SK-N-SH (cell line): ENCODE results near the gene SYNM. TPM values are rescaled to one million over a fixed set of nuclear protein-coding genes. Genes with fewer than 3 reads are reported as not detected.

Experiments
- CTCF ChIA-PET: fragments of 300-600, 350-600 bp; formaldehyde crosslinking; extraction: SDS; loops from one replicate; lab custom pipeline; 2021; lab: Yijun Ruan, JAX
- POLR2A ChIA-PET: fragments of 350-600 bp; sonication (Branson Sonifier 250); formaldehyde crosslinking; extraction: SDS; loops from one replicate; lab custom pipeline; 2020; ENCODE audit warnings: antibody characterized with exemption, inconsistent platforms; lab: Yijun Ruan, JAX
- DNase-seq: peaks from one replicate; pipeline ENCODE4 v3.0.0; 2012
- H2AFZ ChIP-seq: fragments of 200-600 bp; sonication (generic); 2 replicates; pipeline ENCODE4 v1.8.1; 2016; ENCODE audit warnings: antibody characterized with exemption, mild to moderate bottlenecking, low read depth
- H3F3A ChIP-seq: fragments of 200-600 bp; sonication (generic); replicated peaks from 2 replicates; pipeline ENCODE3; 2016; ENCODE audit warnings: antibody characterized with exemption, mild to moderate bottlenecking; ENCODE audit not compliant: insufficient read depth
- H3K27ac ChIP-seq, 2 experiments: fragments of 200-500 bp in 1 of 2; fragments of 200-600 bp in 1 of 2; sonication (Bioruptor generic) in 1 of 2; sonication (generic), shearing (Covaris generic) in 1 of 2; 2 replicates each; pipeline versions ENCODE4 v1.5.1 to v1.6.1; 2014 to 2016; ENCODE audit warnings: low read depth in 2 of 2, inconsistent platforms in 1 of 2, low read length in 1 of 2, mild to moderate bottlenecking in 1 of 2, mixed read lengths in 1 of 2
- H3K27me3 ChIP-seq: fragments of 200-600 bp; sonication (generic), shearing (Covaris generic); 2 replicates; pipeline ENCODE4 v1.6.1; 2016; ENCODE audit warnings: mixed run types; ENCODE audit not compliant: insufficient read depth
- H3K36me3 ChIP-seq, 2 experiments: fragments of 200-500 bp in 1 of 2; fragments of 200-600 bp in 1 of 2; sonication (Bioruptor generic) in 1 of 2; sonication (generic) in 1 of 2; replicated peaks in 1 of 2; 2 replicates each; pipeline versions ENCODE3 to v1.5.1; 2014 to 2016; ENCODE audit warnings: low read length in 1 of 2, mild to moderate bottlenecking in 1 of 2; ENCODE audit not compliant: insufficient read depth in 2 of 2, control insufficient read depth in 1 of 2
- H3K4me1 ChIP-seq, 2 experiments: fragments of 200-500 bp in 1 of 2; fragments of 200-600 bp in 1 of 2; sonication (Bioruptor generic) in 1 of 2; sonication (generic), shearing (Covaris generic) in 1 of 2; 2 replicates each; pipeline versions ENCODE4 v1.5.1 to v1.6.1; 2014 to 2016; ENCODE audit warnings: low read depth in 1 of 2, low read length in 1 of 2, mixed run types in 1 of 2; ENCODE audit not compliant: insufficient read depth in 2 of 2, control insufficient read depth in 1 of 2
- H3K4me2 ChIP-seq: fragments of 200-600 bp; sonication (generic), shearing (Covaris generic); 2 replicates; pipeline ENCODE4 v1.6.1; 2017; ENCODE audit warnings: mixed run types
- H3K4me3 ChIP-seq, 2 experiments: fragments of 200-500 bp in 1 of 2; fragments of 200-600 bp in 1 of 2; sonication (Bioruptor generic) in 1 of 2; sonication (generic), shearing (Covaris generic) in 1 of 2; 2 replicates each; pipeline versions ENCODE4 v1.5.1 to v1.8.1; 2014 to 2016; ENCODE audit warnings: low read depth in 2 of 2, inconsistent platforms in 1 of 2, low read length in 1 of 2, mild to moderate bottlenecking in 1 of 2, mixed read lengths in 1 of 2, moderate library complexity in 1 of 2
- H3K79me2 ChIP-seq: fragments of 200-600 bp; sonication (generic); 2 replicates; pipeline ENCODE4 v1.8.1; 2017; ENCODE audit warnings: mild to moderate bottlenecking; ENCODE audit not compliant: insufficient read depth
- H3K9ac ChIP-seq: fragments of 200-600 bp; sonication (generic); 2 replicates; pipeline ENCODE4 v1.6.1; 2017; ENCODE audit warnings: mixed run types
- H3K9me2 ChIP-seq: fragments of 200-600 bp; sonication (generic); 2 replicates; pipeline ENCODE4 v1.6.1; 2017; ENCODE audit warnings: mixed run types
- H3K9me3 ChIP-seq: fragments of 200-600 bp; sonication (generic); 2 replicates; pipeline ENCODE4 v1.6.1; 2017; ENCODE audit warnings: mixed run types, mild to moderate bottlenecking, moderate library complexity
- H4K20me1 ChIP-seq: fragments of 200-600 bp; sonication (generic); 2 replicates; pipeline ENCODE4 v1.6.1; 2017; ENCODE audit warnings: mild to moderate bottlenecking, mixed run types; ENCODE audit not compliant: insufficient read depth
- ELF1 ChIP-seq: IDR thresholded peaks from 2 replicates; pipeline ENCODE4 v1.4.0; 2012
- EZH2phosphoT487 ChIP-seq: fragments of 200-600 bp; sonication (generic); IDR thresholded peaks from 2 replicates; pipeline ENCODE4 v1.6.1; 2017; ENCODE audit warnings: low read depth, mixed run types, mild to moderate bottlenecking, antibody characterized with exemption, moderate library complexity, borderline replicate concordance
- GABPA ChIP-seq: IDR thresholded peaks from 2 replicates; pipeline ENCODE4 v1.4.0; 2012; ENCODE audit warnings: low read depth, mild to moderate bottlenecking
- GATA2 ChIP-seq: sonication (generic); formaldehyde crosslinking; IDR thresholded peaks from 2 replicates; pipeline ENCODE4 v1.5.0; 2020; ENCODE audit warnings: mild to moderate bottlenecking, missing genetic modification reagents
- JUND ChIP-seq: IDR thresholded peaks from 2 replicates; pipeline ENCODE4 v1.4.0; 2012
- MEF2A ChIP-seq: IDR thresholded peaks from 2 replicates; pipeline ENCODE4 v1.4.0; 2012; ENCODE audit warnings: low read depth, borderline replicate concordance
- MXI1 ChIP-seq: IDR thresholded peaks from 2 replicates; pipeline ENCODE4 v1.6.1; 2012; ENCODE audit warnings: mild to moderate bottlenecking, low read depth, low read length, improper control_type of control experiment
- NRF1 ChIP-seq: IDR thresholded peaks from 2 replicates; pipeline ENCODE4 v1.6.1; 2012; ENCODE audit warnings: low read depth, mild to moderate bottlenecking, low read length
- POLR2AphosphoS5 ChIP-seq: IDR thresholded peaks from 2 replicates; pipeline ENCODE4 v1.6.1; 2012; ENCODE audit warnings: low read depth, low read length
- RCOR1 ChIP-seq: fragments of 150-350 bp; IDR thresholded peaks from 2 replicates; pipeline ENCODE4 v1.6.1; 2017; ENCODE audit warnings: antibody characterized with exemption, low read length
- RFX5 ChIP-seq: IDR thresholded peaks from 2 replicates; pipeline ENCODE4 v1.6.1; 2012; ENCODE audit warnings: mild to moderate bottlenecking, improper control_type of control experiment, low read length
- RXRA ChIP-seq: IDR thresholded peaks from 2 replicates; pipeline ENCODE4 v1.4.0; 2012; ENCODE audit warnings: low read depth, mild to moderate bottlenecking, borderline replicate concordance
- SMC3 ChIP-seq: IDR thresholded peaks from 2 replicates; pipeline ENCODE4 v1.6.1; 2012; ENCODE audit warnings: low read depth, low read length, improper control_type of control experiment
- YY1 ChIP-seq: IDR thresholded peaks from 2 replicates; pipeline ENCODE4 v1.4.0; 2012; ENCODE audit warnings: low read depth, mild to moderate bottlenecking
- WGBS: methylation state at CpG from one replicate; pipeline ENCODE4 v1.1.6; 2017; ENCODE audit warnings: low lambda C conversion rate; 5-methylcytosine and 5-hydroxymethylcytosine counted together
- polyA plus RNA-seq, 3 experiments: library from polyadenylated mRNA; depleted of rRNA; stranded (reverse); fragments of >200 nt; gene quantifications; 2 replicates each; pipeline ENCODE4 v1.2.3, GENCODE V29; 2012
- TF ChIP-seq, protein P1 (sequence below): IDR thresholded peaks from 2 replicates; pipeline ENCODE4 v1.4.0; 2012; ENCODE audit warnings: low read depth, borderline replicate concordance
- TF ChIP-seq, protein P2 (sequence below): fragments of 150-350 bp; IDR thresholded peaks from 2 replicates; pipeline ENCODE4 v1.6.1; 2016; ENCODE audit warnings: mild to moderate bottlenecking, low read depth, low read length
- TF ChIP-seq, protein P3 (sequence below): fragments of 200-600 bp; sonication (generic); IDR thresholded peaks from 2 replicates; pipeline ENCODE4 v1.6.1; 2017; ENCODE audit warnings: antibody characterized with exemption, mild to moderate bottlenecking, moderate library complexity
- TF ChIP-seq, protein P4 (sequence below): IDR thresholded peaks from 2 replicates; pipeline ENCODE4; 2012
- TF ChIP-seq, protein P5 (sequence below): IDR thresholded peaks from 2 replicates; pipeline ENCODE4 v1.6.1; 2012; ENCODE audit warnings: mild to moderate bottlenecking, low read depth, low read length, moderate library complexity

SYNM gene
- polyA plus RNA-seq, 1 of the 3 experiments (the other 2 are of a cell fraction): 5.0 TPM

DNA sequence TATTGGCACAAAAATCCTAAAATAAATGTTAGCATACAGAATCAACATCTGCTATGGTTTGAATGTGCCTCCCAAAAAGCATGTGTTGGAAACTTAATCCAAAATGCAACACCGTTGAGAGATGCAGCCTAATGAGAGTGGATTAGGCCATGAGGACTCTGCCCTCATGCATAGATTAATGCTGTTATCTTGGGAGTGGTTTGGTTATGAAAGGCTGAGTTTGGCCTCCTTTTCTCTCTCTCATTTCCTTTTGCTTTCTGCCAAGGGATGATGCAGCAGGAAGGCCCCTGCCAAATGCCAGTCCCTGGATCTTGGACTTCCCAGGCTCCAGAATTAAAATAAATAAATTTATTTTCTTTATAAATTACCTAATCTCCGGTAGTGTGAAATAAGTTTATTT, 49.4 kb downstream of the SYNM start (continued):
- no peak for TF ChIP-seq GABPA
- TF ChIP-seq MXI1: no peak
- TF ChIP-seq, all 33 proteins: peak for 0

DNA sequence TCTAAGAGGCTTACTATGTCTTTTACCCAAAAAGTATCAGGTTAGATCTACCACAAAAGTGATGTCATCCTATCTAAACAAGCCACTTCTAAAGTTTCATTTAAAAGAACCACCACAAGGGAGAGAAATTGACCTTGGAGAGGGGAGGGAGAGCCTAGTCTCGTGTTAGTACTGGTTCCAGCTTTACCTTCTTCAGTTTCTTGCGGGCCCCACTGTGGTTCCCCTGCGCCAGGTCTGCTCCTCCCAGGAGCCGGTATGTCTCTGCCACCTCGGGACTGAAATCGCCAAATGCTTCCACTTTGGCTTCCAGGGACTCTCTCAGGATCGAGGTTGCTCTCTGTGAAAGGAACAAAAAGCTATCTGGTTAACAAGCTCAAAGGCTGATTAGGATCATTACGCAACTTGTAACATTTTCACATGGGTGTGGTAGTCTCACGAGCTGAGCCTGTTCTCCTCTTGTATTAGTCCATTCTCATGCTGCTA, 51.1 kb downstream of the SYNM start:
- WGBS: 83% methylated on average over 9 of the region's 9 CpGs

More for the DNA sequence above, 51.1 kb downstream of the SYNM start:
- no peaks in the 10 kb centered on the region for H3K79me2 ChIP-seq
- no peak overlapping the region for H2AFZ ChIP-seq
- no peak for DNase-seq
- H3K9me2 ChIP-seq: no peaks in the 10 kb centered on the region
- ChIA-PET POLR2A (no interaction called here), CTCF (no interaction called here)
- no peaks in the 10 kb centered on the region for H3K27me3 ChIP-seq
- TF ChIP-seq RXRA (no peak), MEF2A (no peak), RCOR1 (no peak), SMC3 (no peak), EZH2phosphoT487 (no peak), NRF1 (no peak), JUND (no peak; the same call in 1 of the 2 replicates), YY1 (no peak), GABPA (no peak), POLR2AphosphoS5 (no peak), ELF1 (no peak), MXI1 (no peak), GATA2 (CRISPR knock-in tag) (no peak), RFX5 (no peak)
- TF ChIP-seq, protein P1, sequence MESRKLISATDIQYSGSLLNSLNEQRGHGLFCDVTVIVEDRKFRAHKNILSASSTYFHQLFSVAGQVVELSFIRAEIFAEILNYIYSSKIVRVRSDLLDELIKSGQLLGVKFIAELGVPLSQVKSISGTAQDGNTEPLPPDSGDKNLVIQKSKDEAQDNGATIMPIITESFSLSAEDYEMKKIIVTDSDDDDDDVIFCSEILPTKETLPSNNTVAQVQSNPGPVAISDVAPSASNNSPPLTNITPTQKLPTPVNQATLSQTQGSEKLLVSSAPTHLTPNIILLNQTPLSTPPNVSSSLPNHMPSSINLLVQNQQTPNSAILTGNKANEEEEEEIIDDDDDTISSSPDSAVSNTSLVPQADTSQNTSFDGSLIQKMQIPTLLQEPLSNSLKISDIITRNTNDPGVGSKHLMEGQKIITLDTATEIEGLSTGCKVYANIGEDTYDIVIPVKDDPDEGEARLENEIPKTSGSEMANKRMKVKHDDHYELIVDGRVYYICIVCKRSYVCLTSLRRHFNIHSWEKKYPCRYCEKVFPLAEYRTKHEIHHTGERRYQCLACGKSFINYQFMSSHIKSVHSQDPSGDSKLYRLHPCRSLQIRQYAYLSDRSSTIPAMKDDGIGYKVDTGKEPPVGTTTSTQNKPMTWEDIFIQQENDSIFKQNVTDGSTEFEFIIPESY: no peak
- TF ChIP-seq, protein P2, sequence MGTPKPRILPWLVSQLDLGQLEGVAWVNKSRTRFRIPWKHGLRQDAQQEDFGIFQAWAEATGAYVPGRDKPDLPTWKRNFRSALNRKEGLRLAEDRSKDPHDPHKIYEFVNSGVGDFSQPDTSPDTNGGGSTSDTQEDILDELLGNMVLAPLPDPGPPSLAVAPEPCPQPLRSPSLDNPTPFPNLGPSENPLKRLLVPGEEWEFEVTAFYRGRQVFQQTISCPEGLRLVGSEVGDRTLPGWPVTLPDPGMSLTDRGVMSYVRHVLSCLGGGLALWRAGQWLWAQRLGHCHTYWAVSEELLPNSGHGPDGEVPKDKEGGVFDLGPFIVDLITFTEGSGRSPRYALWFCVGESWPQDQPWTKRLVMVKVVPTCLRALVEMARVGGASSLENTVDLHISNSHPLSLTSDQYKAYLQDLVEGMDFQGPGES: no peak
- TF ChIP-seq, protein P3, sequence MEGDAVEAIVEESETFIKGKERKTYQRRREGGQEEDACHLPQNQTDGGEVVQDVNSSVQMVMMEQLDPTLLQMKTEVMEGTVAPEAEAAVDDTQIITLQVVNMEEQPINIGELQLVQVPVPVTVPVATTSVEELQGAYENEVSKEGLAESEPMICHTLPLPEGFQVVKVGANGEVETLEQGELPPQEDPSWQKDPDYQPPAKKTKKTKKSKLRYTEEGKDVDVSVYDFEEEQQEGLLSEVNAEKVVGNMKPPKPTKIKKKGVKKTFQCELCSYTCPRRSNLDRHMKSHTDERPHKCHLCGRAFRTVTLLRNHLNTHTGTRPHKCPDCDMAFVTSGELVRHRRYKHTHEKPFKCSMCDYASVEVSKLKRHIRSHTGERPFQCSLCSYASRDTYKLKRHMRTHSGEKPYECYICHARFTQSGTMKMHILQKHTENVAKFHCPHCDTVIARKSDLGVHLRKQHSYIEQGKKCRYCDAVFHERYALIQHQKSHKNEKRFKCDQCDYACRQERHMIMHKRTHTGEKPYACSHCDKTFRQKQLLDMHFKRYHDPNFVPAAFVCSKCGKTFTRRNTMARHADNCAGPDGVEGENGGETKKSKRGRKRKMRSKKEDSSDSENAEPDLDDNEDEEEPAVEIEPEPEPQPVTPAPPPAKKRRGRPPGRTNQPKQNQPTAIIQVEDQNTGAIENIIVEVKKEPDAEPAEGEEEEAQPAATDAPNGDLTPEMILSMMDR: no peak
- TF ChIP-seq, protein P4, sequence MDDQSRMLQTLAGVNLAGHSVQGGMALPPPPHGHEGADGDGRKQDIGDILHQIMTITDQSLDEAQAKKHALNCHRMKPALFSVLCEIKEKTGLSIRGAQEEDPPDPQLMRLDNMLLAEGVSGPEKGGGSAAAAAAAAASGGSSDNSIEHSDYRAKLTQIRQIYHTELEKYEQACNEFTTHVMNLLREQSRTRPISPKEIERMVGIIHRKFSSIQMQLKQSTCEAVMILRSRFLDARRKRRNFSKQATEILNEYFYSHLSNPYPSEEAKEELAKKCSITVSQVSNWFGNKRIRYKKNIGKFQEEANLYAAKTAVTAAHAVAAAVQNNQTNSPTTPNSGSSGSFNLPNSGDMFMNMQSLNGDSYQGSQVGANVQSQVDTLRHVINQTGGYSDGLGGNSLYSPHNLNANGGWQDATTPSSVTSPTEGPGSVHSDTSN: no peak
- TF ChIP-seq, protein P5, sequence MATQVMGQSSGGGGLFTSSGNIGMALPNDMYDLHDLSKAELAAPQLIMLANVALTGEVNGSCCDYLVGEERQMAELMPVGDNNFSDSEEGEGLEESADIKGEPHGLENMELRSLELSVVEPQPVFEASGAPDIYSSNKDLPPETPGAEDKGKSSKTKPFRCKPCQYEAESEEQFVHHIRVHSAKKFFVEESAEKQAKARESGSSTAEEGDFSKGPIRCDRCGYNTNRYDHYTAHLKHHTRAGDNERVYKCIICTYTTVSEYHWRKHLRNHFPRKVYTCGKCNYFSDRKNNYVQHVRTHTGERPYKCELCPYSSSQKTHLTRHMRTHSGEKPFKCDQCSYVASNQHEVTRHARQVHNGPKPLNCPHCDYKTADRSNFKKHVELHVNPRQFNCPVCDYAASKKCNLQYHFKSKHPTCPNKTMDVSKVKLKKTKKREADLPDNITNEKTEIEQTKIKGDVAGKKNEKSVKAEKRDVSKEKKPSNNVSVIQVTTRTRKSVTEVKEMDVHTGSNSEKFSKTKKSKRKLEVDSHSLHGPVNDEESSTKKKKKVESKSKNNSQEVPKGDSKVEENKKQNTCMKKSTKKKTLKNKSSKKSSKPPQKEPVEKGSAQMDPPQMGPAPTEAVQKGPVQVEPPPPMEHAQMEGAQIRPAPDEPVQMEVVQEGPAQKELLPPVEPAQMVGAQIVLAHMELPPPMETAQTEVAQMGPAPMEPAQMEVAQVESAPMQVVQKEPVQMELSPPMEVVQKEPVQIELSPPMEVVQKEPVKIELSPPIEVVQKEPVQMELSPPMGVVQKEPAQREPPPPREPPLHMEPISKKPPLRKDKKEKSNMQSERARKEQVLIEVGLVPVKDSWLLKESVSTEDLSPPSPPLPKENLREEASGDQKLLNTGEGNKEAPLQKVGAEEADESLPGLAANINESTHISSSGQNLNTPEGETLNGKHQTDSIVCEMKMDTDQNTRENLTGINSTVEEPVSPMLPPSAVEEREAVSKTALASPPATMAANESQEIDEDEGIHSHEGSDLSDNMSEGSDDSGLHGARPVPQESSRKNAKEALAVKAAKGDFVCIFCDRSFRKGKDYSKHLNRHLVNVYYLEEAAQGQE: no peak
- no peak overlapping the region for H3K4me3 ChIP-seq
- H3F3A ChIP-seq: no peaks in the 10 kb centered on the region
- H3K36me3 ChIP-seq: peaks cover 0 to 6% of the 10 kb centered on the region in 2 experiments
- no peak overlapping the region for H3K9ac ChIP-seq
- H3K4me2 ChIP-seq: peak overlapping the region; percentile 25; the same call in 1 of the 2 replicates
- H4K20me1 ChIP-seq: no peaks in the 10 kb centered on the region
- peaks cover 0 to 8% of the 10 kb centered on the region in 2 experiments; a peak in 1 of 4 replicates for H3K4me1 ChIP-seq
- H3K9me3 ChIP-seq: no peaks in the 10 kb centered on the region
- no peak overlapping the region for H3K27ac ChIP-seq
